ENCODE measurements around the gene BCAS3.
"Not testable (repeated sequence)": the region's sequence is repeated elsewhere in the genome, so short reads cannot be mapped to it uniquely, and the experiment has no call there.

The BCAS3 gene

DNA sequence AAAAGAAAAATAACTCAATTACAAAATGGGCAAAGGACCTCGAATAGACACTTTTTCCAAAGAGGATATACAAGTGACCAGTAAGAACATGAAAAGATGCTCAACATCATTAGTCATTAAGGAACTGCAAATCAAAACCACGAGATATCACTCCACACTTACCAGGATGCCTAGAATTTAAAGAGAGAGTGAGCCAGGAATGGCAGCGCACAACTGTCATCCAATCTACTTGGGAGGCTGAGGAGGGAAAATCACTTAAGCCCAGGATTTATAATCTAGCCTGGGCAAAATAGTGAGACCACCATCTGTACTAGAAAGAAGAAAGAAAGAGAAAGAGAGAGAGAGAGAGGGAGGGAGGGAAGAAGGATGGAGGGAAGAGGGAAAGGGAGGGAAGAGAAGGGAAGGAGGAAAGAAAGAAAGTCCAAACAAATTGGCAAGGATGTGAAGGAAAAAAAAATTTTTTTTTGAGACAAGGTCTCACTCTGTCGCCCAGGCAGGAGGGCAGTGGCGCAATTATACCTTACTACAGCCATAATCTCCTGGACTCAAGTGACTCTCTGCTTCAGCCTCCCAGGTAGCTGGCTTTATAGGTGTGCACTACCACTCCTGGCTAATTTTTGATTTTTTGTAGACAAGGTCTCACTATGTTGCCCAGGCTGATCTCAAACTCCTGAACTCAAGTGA lies 744.6 kb downstream of the BCAS3 start:
- DNase-seq: no peak
- TF ChIP-seq GATA1 (IDR thresholded peaks at IDR 0.05; ENCODE audit: low read depth, low read length): no peak
- TF ChIP-seq POLR2A (IDR thresholded peaks at IDR 0.05; ENCODE audit: low read length): no peak

DNA sequence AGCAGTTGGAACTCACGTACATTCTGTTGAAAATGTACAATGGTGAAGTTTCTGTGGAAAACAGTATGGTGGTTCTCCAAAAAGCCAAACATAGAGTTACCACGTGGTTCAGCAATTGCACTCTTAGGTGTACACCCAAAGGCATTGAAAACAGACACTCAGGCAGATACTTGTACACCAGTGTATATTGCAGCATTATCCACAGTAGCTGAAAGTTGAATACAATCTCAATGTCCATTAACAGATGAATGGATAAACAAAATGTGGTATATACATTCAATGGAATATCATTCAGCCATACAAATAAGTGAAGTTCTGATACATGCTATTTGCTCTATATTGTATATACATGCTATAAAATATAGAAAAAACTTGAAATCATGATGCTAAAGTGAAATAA lies 745.2 kb downstream of the BCAS3 start:
- DNase-seq: no peak
- TF ChIP-seq GATA1 (IDR thresholded peaks at IDR 0.05; ENCODE audit: low read depth, low read length): no peak
- TF ChIP-seq POLR2A (IDR thresholded peaks at IDR 0.05; ENCODE audit: low read length): no peak

DNA sequence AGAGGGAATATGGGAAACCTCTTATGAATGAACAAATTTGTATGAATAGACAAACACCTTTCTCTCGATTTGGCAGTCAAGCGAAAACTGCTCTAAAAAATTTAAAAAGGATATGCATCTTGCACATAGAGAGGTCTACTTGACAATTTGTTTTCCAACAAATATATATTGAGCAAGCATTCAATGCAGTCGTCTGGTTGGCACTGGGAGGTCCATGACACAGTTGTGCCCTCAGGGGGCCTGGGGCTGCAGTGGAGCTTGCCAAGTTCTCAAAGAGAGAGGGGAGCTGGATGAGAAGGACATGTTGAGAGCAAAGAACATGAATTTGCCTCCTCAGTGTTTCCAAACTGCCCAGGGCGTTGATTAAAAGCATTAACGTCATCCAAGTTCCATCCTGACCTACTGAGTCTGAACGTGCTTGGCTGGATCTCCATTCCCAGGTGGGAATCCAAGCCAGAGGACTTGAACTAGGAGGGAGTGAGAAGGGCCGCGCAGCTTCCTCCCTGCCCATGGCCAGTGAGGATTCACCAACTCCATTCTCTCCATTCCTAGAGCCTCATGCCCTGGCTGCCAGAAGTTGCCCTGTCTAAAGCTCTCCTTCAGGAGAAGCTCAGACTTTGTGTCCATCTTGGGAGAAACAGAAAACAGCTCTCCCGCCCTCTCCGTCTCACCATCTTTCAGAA lies 746.5 kb downstream of the BCAS3 start:
- no peak for DNase-seq
- TF ChIP-seq POLR2A (IDR thresholded peaks at IDR 0.05; ENCODE audit: low read length): no peak
- no peak for TF ChIP-seq GATA1 (IDR thresholded peaks at IDR 0.05; ENCODE audit: low read depth, low read length)

DNA sequence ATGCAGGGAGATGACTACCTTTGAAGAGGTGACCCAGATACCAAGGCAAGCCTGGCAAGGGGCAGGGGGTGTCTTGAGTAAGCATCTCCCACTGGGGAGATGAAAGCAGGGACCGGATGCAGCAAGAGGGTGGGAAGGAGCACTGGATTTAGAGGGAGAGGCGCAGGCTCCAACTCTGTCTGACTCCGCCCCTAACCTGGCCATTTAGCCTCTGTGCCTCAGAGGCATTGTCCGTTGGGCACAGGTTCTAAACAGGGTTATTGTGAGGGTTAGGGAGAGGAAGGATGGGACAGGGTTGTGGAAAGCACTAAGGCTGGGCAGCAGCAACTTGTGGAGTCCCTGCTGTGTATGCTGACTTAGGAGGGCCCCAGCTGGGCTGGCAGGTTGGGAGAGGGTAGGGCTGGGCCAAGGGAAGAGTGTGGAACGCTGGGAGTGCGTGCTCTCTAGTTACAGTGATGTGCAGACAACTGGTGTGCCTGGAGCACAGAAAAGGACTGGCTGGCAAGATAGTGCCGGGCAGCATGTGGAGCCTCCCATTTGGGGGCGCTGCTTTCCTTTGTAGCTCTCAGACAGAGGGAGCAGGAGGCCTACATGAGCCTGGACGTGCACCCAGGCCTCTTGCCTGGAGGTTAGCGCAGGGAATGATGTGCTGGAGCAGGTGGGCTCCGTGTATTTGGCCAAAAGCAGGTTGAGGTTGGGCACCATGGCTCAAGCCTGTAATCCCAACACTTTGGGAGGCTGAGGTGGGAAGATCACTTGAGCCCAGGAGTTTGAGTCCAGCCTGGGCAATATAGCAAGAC lies 748.2 kb downstream of the BCAS3 start:
- no peak for DNase-seq
- TF ChIP-seq POLR2A (IDR thresholded peaks at IDR 0.05; ENCODE audit: low read length) (no peak), GATA1 (IDR thresholded peaks at IDR 0.05; ENCODE audit: low read depth, low read length) (no peak)

DNA sequence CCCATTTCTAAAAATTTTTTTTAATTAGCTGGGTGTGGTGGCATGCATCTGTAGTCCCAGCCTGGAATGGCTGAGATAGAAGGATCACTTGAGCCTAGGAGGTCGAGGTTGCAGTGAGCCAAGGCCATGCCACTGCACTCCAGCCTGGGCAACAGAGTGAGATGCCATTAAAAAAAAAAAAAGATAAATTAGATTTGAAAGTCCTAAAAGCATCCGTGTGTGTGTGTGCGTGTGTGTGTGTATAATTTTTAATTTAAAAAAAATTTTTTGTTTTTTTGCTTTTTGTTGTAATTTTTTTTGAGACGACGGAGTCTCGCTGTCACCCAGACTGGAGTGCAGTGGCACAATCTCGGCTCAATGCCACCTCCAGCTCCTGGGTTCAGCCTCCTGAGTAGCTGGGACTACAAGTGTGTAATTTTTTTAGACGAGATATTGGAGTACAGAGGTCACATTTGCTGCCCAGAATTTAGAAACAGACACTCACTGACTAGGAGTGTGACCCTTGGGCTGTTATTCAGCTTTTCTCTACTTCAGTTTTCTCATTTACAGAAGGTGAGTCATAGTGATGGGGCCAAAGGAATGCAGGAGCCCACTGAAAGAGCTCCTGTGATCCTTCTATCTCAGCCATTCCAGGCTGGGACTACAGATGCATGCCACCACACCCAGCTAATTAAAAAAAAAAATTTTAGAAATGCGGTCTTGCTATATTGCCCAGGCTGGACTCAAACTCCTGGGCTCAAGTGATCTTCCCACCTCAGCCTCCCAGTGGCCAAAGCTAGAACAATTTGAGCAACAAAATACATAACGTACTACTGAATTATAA lies 749.0 kb downstream of the BCAS3 start:
- DNase-seq: no peak
- TF ChIP-seq POLR2A (IDR thresholded peaks at IDR 0.05; ENCODE audit: low read length): no peak
- no peak for TF ChIP-seq GATA1 (IDR thresholded peaks at IDR 0.05; ENCODE audit: low read depth, low read length)

DNA sequence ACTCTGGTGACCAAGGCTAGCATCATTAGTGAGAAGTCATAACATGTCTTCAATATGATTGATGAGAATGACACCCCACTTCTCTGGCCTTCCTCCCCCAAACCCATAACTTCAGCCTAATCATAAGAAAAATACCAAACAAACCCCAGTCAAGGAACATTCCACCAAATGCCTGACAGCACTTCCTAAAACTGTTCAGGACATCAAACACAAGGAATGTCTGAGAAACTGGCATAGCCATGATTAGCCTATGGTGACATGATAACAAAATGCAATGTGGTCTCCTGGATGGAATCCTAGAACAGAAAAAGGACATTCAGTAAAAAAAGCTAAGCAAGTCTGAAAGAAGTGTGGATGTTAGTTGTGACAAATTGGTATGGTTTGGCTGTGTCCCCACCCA lies 749.9 kb downstream of the BCAS3 start:
- DNase-seq: no peak
- no peak for TF ChIP-seq GATA1 (IDR thresholded peaks at IDR 0.05; ENCODE audit: low read depth, low read length)

DNA sequence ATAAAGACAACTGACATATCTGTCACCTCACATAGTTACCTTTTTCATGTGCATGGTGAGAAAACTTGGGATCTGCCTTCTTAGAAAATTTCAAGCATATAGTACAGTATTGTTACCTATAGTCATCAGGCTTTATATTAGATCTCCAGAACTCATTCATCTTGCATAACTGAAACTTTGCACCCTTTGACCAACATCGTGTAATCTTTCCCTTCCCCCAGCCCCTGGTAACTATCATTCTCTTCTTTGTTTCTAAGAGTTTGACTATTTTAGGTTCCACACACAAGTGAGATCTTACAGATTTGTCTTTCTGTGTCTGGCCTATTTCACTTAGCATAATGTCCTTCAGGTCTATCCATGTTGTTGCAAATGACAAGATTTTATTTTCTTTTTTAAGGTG lies 751.6 kb downstream of the BCAS3 start:
- no peak for TF ChIP-seq POLR2A (IDR thresholded peaks at IDR 0.05; ENCODE audit: low read length)
- no peak for TF ChIP-seq GATA1 (IDR thresholded peaks at IDR 0.05; ENCODE audit: low read depth, low read length)
- no peak for DNase-seq

DNA sequence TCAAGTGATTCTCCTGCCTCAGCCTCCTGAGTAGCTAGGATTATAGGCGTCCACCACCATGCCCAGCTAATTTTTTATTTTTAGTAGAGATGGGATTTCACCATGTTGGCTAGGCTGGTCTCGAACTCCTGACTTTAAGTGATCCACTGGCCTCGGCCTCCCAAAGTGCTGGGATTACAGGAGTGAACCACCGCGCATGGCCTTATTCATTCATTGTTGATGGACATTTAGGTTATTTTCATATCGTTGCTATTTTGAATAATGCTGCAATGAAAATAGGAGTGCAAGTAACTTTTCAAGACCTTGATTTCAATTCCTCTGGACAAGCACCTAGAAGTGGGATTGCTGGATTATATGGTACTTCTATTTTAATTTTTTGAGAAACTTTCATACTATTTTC lies 752.2 kb downstream of the BCAS3 start:
- not testable (repeated sequence) for DNase-seq

DNA sequence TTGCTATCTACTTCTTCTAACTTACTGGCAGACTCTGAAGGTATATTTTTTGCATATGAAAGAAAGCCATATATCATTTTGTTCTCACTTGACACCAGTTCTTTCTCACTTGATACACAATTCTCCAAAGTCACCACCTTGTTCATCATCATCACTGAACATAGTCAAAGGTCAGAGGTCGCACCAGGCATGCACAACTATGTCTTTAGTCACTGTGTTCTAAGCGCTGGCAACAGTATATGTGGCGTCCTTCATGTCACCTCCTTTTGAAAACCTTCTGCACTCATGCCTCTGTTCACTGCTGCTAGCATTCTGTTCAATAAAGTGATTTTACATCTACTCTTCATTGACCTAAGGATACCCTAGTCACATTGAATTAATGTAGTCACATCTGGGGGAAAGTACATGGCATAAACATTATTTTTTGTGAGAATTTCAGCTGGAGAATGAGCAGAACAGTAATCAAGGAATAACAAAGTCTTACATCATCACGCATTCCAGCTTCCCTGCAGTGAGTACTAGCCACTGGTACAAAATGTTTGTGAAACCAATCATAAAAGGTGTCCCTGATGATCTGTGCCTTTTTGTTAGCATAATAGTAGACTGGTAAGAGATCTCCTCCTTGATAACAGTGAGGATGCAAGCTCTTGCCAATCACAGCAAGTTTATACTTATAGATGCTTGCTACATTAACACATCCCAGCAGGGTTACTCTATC lies 754.1 kb downstream of the BCAS3 start:
- TF ChIP-seq POLR2A (IDR thresholded peaks at IDR 0.05; ENCODE audit: low read length) (no peak), GATA1 (IDR thresholded peaks at IDR 0.05; ENCODE audit: low read depth, low read length) (no peak)
- no peak for DNase-seq

DNA sequence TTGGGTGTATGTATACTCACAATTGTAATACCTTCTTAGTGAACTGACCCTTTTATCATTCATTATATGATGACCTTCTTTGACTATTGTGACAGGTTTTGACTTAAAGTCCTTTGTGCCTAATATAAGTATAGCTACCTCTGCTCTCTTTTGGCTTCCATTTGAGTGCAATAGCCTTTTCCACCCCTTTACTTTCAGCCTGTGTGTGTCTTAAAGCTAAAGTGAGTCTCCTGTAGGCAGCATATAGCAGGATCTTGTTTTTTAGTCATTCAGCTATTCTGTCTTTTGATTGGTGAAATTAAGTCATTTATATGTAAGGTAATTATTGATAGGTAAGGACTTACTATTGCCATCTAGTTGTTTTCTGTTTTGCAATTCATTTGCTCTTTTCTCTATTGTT lies 758.6 kb downstream of the BCAS3 start:
- no peak for DNase-seq
- TF ChIP-seq GATA1 (IDR thresholded peaks at IDR 0.05; ENCODE audit: low read depth, low read length) (no peak), POLR2A (IDR thresholded peaks at IDR 0.05; ENCODE audit: low read length) (no peak)

DNA sequence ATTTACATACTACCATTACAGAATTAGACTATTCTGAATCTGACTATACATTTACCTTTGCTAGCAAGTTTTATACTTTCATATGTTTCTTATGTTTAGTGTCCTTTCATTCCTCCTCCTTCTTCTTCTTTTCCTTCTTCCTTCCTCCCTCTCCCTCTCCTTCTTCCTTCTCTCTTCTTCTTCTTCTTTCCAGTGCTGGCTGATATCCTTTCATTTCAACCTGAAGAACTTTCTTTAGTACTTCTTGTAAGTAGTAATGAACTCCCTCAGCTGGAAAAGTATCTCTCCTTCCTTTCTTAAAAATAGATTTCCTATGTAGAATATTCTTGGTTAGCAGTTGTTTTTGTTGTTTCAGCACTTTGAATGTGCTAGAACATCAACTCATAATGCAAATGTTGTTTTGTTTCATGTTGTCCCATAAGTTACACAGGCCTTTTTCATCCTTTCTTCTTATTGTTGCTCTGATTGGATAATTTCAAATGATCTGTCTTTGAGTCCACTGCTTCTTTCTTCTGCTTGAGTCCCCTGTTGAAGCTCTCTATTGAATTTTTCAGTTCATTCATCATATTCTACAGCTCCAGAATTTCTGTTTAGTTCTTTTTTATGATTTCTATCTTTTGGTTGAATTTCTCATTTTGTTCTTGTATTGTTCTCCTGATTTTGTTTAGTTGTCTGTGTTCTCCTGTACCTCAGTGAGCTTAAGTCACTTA lies 759.5 kb downstream of the BCAS3 start:
- DNase-seq: no peak
- TF ChIP-seq GATA1 (IDR thresholded peaks at IDR 0.05; ENCODE audit: low read depth, low read length) (no peak), POLR2A (IDR thresholded peaks at IDR 0.05; ENCODE audit: low read length) (no peak)

DNA sequence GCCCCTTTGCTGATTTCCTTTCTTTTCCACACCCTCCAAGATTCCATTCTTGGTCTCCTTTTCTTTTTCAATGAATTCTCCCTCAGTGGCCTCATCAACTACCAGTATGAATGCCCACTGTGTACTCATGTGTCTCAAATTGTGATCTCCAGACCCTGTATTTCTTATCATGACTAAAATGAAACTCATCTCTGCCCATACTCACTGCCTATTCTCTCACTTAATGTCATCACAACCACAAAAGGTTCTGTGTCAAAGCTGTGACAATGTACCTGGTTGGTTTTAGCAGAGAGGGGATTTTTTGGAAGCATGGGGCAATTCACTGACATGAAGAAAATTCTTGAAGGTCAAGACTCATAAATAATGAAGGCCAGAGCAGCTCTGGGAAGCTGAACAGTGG lies 763.0 kb downstream of the BCAS3 start:
- DNase-seq: no peak

DNA sequence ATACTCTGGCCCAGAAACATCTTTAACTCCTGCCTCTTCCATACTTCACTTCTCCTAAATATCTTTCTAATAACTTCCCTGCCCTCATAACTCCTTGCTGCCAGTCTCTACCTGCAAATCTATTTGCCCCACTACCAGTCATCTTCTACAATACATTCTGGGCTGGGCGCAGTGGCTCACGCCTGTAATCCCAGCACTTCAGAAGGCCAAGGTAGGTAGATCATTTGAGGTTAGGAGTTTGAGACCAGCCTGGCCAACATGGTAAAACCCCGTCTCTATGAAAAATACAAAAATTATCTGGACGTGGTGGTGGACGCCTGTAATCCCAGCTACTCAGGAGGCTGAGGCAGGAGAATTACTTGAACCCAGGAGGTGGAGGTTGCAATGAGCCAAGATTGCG lies 763.9 kb downstream of the BCAS3 start:
- not testable (repeated sequence) for DNase-seq

More for the DNA sequence above, 763.0 kb downstream of the BCAS3 start:
- TF ChIP-seq GATA1 (IDR thresholded peaks at IDR 0.05; ENCODE audit: low read depth, low read length) (no peak), POLR2A (IDR thresholded peaks at IDR 0.05; ENCODE audit: low read length) (no peak)

All from erythroblast (primary cell).